HG03039 (cell line): ENCODE measurements around the gene OLIG1.

Source experiments
- ATAC-seq: cut with Tn5 transposase; IDR thresholded peaks from one replicate; pipeline ENCODE4 v1.9.1; 2021; ENCODE audit warnings: mild to moderate bottlenecking, moderate library complexity; ENCODE audit not compliant: unreplicated experiment

The OLIG1 gene

GRCh38 chr21:33059380-33059841, 10.5 kb upstream of the OLIG1 start:
- ATAC-seq: no peak

DNA sequence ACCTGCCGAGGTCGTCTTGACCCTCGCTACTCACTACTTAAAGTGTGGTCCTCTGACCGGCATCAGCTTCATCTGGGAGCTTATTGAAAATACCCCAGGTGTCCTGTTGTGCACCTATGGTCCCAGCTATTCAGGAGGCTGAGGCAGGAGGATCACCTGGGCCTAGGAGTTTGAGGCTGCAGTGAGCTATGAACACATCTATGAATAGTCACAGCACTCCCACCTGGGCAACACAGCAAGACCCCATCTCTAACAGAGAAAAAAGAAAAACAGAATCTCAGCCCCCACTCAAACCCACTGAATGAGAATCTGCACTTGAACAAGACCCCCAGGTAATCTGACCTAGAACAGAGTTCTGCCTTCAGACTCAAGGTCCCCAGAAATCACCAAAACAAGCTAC, 8.7 kb upstream of the OLIG1 start:
- ATAC-seq: no peak

DNA sequence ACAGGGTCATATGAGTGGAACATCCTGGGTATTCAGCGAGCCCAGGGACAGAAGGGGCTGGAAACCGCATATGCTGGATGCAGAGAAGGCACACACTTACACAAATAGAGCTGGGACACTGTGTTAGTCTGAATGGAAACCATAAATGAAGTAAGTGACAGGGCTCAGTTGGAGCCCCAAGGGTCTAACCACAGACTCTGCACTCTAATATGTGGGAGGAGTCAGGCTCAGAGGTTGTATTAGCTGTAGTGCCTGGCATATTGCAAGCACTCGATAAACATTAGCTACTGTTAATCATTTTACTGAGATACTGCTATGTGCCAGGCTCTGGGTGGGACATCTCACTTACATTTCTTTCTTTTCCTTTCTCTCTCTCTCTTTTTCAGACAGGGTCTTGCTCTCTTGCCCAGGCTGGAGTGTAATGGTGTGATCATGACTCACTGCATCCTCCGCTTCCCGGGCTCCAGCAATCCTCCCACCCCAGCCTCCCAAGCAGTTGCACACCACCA, 6.5 kb upstream of the OLIG1 start:
- no peak for ATAC-seq

- ATAC-seq: no peak
These were observed 5.9 kb upstream of the OLIG1 start for GRCh38 chr21:33063907-33064622.

GRCh38 chr21:33064623-33065390, 5.1 kb upstream of the OLIG1 start:
- ATAC-seq: no peak

DNA sequence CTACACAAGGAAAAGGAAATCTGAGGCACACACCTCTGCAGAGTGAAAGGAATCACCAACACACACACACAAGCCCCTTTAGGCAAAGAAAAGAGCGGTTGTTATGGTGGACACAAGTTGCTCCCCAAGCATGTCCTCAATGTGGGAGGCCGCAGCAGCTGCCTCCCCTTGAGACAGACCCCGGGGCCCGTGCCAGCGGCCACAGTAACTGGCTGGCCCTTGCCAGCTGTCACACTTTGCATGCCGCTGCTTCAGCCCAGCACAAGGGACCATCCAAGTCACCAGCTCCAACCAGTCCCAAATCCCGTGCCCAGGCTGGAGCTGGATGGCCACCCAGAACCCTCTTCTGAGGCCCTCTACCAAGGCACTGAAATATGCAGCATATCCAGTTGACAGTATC, 2.9 kb upstream of the OLIG1 start:
- ATAC-seq: no peak

GRCh38 chr21:33067457-33067856, 2.5 kb upstream of the OLIG1 start:
- no peak for ATAC-seq

GRCh38 chr21:33069243-33069642, 698 bp upstream of the OLIG1 start:
- no peak for ATAC-seq

GRCh38 chr21:33069645-33069993, 322 bp upstream of the OLIG1 start:
- no peak for ATAC-seq

DNA sequence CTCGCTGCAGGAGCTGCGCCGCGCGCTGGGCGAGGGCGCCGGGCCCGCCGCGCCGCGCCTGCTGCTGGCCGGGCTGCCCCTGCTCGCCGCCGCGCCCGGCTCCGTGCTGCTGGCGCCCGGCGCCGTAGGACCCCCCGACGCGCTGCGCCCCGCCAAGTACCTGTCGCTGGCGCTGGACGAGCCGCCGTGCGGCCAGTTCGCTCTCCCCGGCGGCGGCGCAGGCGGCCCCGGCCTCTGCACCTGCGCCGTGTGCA, 730 bp downstream of the OLIG1 start:
- ATAC-seq: no peak

DNA sequence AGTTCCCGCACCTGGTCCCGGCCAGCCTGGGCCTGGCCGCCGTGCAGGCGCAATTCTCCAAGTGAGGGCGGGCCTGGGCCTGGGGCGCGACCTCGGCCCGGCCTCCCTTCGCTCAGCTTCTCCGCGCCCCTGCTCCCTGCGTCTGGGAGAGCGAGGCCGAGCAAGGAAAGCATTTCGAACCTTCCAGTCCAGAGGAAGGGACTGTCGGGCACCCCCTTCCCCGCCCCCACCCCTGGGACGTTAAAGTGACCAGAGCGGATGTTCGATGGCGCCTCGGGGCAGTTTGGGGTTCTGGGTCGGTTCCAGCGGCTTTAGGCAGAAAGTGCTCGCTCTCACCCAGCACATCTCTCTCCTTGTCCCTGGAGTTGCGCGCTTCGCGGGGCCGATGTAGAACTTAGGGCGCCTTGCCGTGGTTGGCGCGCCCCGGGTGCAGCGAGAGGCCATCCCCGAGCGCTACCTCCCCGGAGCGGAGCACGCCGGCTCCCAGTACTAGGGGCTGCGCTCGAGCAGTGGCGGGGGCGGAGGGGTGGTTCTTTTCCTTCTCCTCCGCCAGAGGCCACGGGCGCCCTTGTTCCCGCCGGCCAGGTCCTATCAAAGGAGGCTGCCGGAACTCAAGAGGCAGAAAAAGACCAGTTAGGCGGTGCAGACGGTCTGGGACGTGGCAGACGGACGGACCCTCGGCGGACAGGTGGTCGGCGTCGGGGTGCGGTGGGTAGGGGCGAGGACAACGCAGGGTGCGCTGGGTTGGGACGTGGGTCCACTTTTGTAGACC, 1.2 kb downstream of the OLIG1 start:
- ATAC-seq: no peak

DNA sequence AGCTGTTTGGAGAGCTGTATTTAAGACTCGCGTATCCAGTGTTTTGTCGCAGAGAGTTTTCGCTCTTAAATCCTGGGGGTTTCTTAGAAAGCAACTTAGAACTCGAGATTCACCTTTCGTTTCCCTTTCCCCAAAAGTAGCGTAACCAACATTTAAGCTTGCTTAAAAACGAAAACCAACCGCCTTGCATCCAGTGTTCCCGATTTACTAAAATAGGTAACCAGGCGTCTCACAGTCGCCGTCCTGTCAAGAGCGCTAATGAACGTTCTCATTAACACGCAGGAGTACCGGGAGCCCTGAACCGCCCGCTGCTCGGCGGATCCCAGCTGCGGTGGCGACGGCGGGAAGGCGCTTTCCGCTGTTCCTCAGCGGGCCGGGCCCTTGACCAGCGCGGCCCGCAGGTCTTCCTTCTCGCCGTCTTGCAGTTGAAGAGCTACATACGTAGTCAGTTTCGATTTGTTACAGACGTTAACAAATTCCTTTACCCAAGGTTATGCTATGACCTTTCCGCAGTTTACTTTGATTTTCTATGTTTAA, 1.9 kb downstream of the OLIG1 start:
- no peak for ATAC-seq

DNA sequence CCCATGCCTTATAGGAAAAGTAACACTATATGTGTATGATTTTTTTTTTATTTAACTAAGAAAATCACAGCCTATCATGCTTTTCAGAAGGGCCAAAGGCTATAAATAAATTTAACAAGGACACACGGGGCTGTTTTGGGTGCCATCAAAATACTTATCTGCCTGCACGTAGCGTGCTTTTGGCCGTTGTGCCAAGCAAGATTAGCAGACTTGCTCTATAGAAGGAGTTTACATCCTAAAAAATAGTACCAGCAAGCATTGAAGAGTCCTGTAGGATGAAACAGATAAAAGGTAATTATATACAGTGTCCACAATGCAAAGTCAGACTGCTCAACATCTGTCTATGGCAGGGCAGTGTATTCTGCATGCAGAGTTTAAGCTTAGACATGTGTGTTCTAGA, 3.7 kb downstream of the OLIG1 start:
- no peak for ATAC-seq

- no peak for ATAC-seq
These were observed 5.2 kb downstream of the OLIG1 start for GRCh38 chr21:33075128-33075527.

- no peak for ATAC-seq
These were observed 5.8 kb downstream of the OLIG1 start for GRCh38 chr21:33075596-33076195.

GRCh38 chr21:33076600-33077329, 6.8 kb downstream of the OLIG1 start:
- no peak for ATAC-seq

DNA sequence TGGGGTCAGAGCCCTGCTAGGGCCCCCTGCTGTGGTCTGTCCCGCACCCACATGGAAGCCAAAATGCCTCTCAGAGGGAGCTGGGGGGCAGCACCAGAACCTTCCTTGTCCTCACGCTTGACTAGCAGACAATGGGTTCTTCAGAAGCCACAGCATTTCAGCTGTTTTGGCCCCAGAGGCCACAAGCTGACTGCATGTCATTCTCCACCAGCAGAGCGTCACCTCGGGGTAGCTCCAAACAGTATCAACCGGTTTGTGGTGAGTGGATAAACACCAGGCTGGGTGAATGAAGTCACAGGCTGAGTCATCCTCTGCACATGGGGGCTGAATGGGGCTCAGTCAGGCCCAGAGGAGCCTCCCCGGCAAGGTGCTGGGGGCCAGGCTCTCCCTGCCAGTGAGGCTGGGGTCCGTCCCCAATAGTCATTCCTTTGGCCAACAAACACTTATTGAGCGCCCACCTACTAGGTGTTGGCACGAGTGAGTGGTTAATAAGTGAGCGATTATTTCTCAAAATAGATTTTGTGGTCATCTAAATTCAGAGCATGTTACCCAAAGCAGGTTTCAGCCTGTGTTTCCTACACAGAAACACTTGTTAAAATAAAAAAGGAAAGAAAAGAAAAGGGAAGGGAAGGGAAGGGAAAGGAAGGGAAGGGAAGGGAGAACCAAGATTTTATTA, 9.1 kb downstream of the OLIG1 start:
- ATAC-seq: peak; percentile 91

GRCh38 chr21:33080376-33080775, 10.4 kb downstream of the OLIG1 start:
- ATAC-seq: no peak

DNA sequence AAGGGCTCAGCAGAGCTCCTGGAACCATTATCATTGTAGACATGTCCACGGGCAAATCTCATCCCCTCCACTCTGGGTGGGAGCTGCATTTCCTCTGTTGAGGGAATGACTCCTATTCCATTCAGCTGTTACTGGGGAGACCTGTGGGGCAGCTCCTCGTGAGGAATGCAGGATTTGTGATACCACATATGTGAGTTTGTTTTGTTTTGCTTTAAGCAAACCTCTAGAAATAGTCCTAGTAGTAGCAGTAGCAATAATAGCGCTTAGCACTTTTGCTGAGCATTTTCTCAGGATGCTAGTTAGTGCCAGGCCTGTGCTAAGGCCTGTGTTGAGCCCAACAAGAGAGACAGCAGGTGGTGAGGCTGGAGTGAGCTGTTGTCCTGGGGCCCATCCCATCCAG, 10.8 kb downstream of the OLIG1 start:
- no peak for ATAC-seq

DNA sequence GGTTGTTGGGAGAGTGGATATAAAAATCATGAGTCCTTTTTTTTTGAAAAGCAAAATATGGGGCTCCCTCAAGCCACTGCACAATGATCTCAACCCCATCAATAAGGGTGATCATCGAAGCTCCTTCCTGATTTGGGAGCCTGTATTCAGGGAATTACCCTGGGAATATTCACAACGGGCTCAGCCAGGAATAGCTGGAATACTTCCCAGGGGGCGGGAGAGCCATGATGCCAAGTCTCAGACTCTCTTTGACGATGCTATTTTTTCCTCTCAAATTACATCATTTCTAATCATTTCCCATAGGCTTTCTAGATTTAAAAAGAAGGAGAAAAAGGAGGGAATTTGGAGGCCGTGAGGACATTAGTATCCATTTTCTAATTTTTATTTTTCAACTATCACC, 18.4 kb downstream of the OLIG1 start:
- no peak for ATAC-seq
